Measurements from ENCODE around the gene PPP1R12C.
"Not testable (repeated sequence)": the region's sequence is repeated elsewhere in the genome, so short reads cannot be mapped to it uniquely, and the experiment has no call there.

Gene PPP1R12C

DNA sequence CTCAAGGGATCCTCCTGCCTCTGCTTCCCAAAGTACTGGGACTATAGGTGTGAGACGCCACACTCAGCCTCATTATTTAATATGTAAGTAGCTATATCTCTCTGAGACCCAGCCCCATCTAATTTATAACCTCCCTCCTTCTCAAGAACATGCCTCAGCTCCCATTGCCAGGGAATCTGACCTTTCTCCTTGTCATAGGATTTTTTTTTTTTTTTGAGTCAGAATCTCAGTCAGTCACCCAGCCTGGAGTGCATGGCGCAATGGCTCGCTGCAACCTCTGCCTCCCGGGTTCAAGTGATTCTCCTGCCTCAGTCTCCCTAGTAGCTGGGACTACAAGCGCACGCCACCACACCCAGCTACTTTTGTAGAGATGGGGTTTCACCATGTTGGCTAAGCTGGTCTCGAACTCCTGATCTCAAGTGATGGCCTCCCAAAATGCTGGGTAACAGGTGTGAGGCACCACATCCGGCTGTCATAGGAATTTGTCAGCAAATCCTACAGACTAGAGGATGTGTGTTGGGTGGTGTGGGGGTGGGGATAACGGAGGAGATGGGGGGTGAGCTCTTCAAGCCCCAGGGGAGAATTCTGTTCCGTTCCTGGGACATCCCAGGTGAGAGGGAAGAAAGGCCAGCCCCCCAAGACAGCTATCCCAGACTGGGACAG is 46.8 kb downstream of the PPP1R12C start:
- FAIRE-seq: no peak

DNA sequence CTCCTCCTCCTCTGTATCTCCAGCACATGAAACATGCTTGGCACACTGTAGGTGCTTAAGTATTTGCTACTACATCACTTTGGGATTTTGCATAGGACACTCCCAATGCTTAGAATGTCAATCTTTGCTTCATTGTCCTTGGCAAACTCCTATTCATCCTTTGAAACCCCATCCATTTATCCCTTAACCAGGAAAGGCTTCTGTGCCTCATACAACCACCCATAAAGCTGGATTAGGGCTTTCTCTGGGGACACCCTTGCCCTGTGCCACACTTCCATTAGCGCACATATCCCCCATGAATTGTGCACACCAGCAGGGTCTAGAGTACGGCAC is 47.6 kb downstream of the PPP1R12C start:
- no peak for FAIRE-seq

- no peak for FAIRE-seq
Measured at GRCh38 chr19:55068950-55069864, 48.2 kb downstream of the PPP1R12C start.

- no peak for FAIRE-seq
Measured at GRCh38 chr19:55067869-55068268, 49.6 kb downstream of the PPP1R12C start.

GRCh38 chr19:55066107-55066709 is 51.2 kb downstream of the PPP1R12C start:
- FAIRE-seq: no peak

- FAIRE-seq: not testable (repeated sequence)
Measured at GRCh38 chr19:55065516-55065915, 51.9 kb downstream of the PPP1R12C start.

GRCh38 chr19:55063492-55063843 is 54.0 kb downstream of the PPP1R12C start:
- no peak for FAIRE-seq

GRCh38 chr19:55062735-55063491 is 54.5 kb downstream of the PPP1R12C start, which contains the start of gene RDH13:
RDH13 (minus strand) TSS chr19:55063148; CDS start chr19:55063032, 116 bp downstream.
- no peak for FAIRE-seq

GRCh38 chr19:55060287-55060686 is 57.1 kb downstream of the PPP1R12C start:
- FAIRE-seq: not testable (repeated sequence)

- no peak for FAIRE-seq
Measured at GRCh38 chr19:55058781-55059610, 58.4 kb downstream of the PPP1R12C start.

DNA sequence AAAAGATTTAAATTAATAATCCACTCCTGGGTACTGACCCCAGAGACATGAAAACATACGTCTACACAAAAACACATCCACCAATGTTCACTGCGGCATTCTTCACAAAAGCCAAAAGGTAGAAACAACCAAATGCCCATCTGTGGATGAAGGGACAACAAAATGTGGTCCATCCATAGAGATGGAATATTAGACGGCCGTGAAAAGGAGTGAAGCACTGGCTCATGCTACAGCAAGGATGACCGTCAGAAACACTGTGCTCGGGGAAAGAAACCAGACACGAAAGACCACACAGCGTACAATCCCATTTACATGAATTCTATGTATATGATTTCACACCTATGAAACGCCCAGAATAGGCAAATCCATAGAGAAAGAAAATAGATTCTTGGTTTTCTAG is 60.6 kb downstream of the PPP1R12C start:
- no peak for FAIRE-seq

GRCh38 chr19:55053735-55054134 is 63.7 kb downstream of the PPP1R12C start:
- FAIRE-seq: no peak

DNA sequence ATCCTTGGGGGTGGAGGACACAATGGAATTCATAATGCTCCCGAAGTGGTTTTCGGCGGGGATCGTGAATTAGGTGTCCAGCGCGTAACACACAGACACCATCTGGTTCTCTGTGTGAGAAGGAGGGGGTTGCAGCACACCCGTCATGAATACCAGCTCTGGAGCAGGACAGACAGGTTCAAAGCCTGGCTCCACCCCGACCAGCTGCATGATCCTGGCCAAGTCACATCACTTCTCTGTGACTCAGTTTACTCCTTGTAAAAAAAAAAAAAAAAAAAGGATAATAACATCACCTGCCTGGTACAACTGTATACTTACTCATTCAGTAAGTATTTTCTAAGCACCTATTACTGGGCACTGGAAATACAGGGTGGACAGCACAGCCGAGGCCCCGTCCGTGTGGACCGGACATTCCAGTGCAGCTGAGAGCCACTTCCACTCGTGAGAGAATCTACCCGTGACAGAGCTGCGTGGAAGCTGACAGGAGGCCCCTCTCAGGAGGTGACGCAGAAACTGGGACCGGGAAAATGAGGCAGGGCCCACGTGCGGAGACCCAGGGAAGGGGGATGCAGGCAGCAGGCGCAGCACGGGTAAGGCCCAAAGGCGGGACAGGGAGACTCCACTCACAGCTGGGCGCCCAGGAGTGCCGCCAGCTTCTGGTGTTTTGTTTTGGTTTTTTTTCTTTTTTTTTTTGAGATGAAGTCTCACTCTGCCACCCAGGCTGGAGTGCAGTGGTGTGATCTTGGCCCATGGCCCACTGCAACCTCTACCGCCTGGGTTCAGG is 66.5 kb downstream of the PPP1R12C start:
- FAIRE-seq: no peak

GRCh38 chr19:55048446-55048845 is 69.0 kb downstream of the PPP1R12C start:
- no peak for FAIRE-seq

- no peak for FAIRE-seq
Measured at GRCh38 chr19:55047951-55048350, 69.5 kb downstream of the PPP1R12C start.

GRCh38 chr19:55046975-55047622 is 70.3 kb downstream of the PPP1R12C start:
- no peak for FAIRE-seq

DNA sequence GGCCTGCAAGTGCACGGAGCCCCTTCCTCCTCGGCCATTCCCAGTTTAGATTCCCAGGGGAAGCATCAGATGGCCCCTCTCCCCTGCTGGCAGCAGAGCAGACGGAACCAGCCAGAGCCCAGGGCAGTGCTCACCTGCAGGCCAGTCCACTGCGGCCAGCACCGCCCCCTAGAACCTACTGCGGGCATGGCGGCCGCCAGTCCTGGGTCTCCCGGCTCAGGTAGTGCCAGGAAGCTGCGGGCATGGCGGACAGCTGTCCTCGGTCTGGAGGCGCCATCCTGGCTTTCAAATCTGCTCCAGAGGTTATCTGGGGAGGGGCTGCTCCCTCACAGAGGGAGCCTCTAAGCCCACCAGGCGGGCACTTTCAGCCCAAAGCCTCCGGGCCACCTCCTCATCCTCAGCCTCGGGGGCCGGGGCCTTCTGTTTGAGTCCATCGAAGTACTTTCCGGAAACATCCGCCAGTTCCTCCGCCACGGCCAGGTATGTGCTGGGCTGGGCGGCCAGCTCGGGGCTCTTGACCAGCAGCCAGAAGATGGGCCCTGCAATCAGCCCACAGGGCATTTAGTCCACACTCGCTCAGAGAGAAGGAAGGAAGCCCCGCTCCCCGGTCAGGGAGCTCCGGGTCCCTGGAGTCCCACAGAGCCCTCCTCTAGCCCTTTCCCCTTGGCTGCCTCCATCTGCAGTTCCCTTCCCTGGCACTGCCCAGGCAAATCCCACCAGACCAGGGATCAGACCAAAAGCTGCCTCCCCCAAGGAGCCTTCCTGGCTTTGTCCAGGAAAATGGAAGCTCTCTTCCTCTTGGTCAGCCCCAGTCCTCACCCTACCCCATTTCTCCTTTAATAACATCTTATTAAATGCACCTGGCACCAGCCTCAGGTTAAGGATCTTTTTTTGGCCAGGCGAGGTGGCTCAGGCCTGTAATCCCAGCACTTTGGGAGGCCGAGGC is 72.4 kb downstream of the PPP1R12C start:
- FAIRE-seq: no peak

GRCh38 chr19:55044286-55044685 is 73.2 kb downstream of the PPP1R12C start:
- no peak for FAIRE-seq

- no peak for FAIRE-seq
Measured at GRCh38 chr19:55042688-55043087, 74.7 kb downstream of the PPP1R12C start.

GRCh38 chr19:55042344-55042678 is 75.1 kb downstream of the PPP1R12C start:
- FAIRE-seq: no peak
